Brain pericyte (primary cell): ENCODE data around the gene TRIM25.

Experiments
- DNase-seq: peaks from one replicate; pipeline ENCODE4 v3.0.0-alpha.2; 2012; ENCODE audit warnings: low read depth, low spot score

Gene TRIM25

DNA sequence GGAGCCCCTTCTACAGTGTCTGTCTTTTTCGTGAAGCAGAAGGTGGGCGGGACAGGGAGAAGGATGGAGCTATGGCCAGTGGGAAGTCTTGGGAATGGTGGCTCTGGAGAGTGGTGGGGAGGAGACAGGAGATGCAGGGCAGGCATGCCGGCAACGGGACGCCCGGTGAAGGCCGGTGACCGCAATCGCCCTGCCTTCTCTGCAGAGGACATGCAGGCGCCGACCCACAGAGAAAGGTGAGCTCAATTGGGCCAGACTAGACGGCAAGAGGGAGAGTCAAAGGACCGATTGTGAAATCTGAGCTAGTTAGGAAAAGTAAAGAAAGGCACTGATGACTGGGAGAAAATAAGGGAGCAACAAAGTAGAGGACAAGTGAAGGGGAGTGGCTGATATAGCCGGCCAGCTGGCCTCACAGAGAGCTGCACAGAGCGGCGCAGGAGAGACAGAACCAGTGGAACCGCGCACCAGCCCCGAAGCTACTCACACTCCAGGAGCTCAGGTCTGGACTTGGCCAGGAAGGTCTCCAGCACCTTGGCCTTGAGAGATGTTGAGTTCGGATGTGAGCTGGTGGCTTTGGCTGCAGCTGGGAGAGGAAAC is 18.9 kb downstream of the TRIM25 start:
- DNase-seq = no peak

DNA sequence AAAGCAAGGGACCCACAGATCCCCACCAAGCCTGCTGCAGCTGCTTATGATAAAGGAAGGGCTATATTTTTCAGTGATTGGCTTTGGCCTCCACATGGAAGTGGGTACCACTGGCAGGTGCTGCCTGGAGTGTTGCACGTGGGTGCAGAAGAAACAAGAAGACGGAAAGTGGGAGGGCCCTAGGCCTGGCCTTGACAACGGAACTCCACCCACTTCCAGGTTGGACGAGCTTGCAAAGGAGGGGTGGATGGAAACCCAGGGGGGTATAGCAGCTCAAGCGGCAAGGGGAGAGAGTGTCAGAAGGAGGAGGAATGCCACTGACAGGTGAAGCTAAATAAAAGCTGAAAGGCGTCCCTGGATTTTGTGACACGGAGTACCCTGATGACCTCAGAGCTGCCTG is 20.3 kb downstream of the TRIM25 start:
- no peak for DNase-seq

DNA sequence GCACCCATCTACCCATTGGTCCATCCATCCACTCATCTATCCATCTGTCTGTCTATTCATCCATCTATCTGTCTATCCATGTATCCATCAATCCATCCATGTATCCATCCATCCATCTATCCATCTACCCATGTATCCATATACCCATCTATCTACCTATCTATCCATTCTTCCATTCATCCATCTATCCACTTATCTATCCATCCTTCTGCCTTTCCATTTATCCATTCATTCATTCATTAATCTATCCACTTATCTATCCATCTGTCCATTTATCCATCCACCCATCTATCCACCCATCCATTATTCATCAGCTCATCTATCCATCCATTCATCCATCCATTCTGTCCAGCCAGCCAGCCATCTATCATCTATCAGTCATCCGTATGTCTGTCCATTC is 21.5 kb downstream of the TRIM25 start:
- no peak for DNase-seq

DNA sequence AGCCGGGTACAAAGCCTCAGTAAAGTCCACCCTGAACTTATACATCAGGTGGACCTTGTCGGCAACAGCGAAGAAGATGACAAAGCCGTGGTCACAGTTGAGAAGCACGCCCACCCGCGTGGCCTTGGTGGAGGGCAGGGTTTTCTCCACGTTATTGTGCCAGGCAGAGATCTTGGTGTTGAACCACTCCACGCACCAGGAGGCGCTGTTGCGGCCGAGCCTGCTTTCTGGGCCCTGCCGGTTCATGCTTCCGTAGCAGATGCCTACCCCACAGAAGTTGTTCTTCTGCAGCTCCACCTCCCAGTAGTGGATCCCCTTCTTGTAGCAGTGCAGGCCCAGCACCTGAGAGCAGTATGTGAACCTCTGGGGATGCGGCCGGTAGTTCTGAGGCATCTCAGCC is 22.1 kb downstream of the TRIM25 start:
- DNase-seq = no peak

DNA sequence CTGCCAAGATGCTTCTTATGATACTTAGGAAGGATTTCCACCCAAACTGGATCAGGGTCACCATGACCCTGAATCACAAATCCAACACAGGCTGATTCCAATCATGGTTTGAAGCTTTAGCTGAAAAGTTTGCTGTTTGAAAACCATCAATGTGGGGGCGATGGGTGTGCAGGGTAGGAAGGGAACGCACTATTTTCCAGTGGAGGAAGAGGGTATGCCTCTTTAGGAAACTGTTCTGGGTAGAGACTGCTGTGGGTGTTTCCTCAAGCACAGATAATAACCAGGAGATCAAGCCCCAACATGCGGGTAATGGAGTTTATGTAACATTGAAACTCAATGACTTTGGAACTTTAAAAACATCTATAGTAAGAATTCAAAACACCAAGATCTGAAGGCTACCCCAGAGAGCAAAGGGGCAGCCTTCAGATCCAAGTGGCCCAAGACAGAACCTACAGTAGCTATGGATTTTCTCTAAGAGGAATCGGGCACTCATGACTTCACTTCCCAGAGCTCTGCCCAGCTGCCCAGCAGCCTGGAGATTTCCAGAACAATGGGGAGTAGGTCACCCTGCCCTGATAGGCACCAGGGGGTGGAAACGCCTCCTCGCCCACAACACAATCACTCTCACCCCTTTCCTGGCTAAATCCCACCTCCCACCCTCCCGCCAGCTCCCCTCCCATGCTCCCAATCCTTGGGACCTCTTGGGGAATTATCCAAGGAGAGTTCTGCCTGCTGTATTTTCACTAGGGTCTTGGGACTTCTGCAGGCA is 22.8 kb downstream of the TRIM25 start:
- DNase-seq = no peak

DNA sequence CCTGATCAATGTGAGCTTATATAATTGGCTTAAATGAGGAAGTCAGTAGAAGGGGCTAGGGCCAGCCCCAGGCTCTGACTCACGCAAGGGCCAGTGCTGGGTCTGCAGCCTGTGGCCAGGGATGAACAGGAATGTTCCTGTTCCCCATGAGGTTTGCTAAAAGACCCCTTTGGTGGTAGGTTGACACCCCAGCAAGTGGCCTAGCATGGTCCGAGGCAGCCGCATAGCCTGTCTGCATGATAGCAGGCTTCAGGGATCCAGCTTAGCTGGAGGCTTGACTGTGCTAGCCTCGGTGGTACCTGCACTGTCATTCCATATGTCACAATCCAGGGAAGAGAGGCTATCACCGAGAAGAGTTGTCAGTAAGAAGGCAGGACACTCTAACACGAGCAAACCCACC is 23.5 kb downstream of the TRIM25 start:
- DNase-seq = no peak

DNA sequence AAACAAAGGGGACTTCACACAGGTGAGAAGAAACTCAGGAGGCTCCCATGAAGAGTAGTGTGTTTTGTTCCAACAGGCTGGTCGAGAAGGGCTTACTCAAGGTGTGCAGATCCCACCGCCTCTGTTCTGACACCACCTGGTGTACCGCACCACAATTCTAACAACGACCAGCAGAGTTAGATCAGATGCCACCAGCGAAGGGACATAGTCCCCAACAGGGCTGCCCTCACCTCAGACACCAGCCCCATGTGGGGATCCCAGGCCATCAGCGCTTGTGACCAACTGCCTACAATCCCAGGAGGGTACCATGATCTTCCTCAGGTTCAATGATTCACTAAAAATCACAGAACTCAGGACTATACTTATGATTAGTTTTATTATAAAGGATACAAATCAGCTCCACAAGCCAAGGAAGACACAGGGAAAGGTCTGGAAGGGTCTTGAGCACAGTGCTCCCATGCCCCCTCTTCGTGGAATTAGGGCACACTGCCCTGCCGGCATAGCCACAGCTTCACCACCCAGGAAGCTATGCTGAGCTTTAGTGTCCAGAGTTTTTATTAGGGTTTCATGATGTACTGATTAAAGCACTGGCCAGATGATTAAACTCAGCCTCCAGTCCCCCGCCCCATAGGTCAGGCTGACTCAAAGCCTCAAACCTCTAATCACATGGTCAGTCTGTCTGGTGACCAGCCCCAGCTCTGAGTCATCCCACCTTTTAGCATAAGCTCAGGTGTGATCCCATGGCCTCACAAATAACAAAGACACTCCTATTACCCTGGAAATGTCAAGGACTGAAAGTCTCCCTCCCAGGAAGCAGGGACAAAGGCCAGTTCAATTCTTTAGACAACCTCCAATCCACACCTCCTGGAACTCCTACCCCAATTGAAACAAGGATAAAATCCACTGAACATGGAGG is 26.0 kb downstream of the TRIM25 start:
- DNase-seq = no peak

DNA sequence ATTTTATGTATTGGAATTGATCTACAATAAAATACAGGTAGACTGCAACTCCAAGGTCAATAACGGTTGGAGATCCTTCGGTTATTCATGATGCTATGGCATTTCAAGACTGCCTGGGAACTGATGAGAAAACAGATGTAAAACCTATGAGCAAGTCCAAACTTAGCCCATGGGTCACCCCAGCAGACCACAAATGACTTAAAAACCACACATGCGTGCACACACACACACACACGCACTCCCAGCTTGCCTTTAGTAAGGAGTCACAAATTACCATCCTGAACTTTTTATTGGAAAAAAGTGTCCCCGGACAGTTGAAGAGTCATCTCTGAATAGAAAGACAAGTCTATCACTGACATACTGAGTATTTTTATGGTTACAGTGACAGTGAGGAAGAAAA is 26.7 kb downstream of the TRIM25 start:
- DNase-seq = no peak

DNA sequence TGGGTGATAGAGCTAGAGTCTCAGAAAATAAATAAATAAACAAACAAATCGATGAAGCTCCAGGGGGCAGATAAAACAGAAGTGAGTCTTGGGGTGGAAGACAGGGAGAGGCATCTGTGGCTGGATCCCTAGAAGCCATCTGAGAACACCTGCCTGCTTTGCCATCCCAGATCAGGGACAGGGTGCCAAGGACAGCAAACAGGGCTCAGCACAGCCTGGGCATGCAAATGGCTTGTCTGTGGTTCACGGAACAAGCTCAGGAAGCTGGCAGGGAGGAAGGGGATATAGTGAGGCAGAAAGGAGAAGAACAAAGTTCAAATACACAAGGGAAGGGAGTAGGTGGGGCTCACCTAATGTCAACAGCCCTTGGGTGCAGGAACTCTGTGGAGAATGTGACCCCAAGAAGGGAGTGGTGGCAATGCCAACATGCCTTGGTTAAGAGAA is 27.5 kb downstream of the TRIM25 start:
- DNase-seq = no peak

DNA sequence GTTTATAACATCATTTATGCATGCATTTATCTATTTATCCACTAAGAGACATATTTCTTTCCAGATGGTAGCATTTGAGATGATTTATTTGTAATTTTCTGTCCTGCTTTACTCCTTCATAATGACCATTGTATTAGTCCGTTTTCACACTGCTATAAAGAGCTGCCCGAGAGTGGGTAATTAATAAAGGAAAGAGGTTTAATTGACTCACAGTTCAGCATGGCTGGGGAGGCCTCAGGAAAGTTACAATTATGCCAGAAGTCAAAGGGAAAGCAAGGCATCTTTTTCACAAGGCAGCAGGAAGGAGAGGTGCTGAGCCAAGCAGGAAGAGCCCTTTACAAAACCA is 28.6 kb downstream of the TRIM25 start:
- DNase-seq = no peak

DNA sequence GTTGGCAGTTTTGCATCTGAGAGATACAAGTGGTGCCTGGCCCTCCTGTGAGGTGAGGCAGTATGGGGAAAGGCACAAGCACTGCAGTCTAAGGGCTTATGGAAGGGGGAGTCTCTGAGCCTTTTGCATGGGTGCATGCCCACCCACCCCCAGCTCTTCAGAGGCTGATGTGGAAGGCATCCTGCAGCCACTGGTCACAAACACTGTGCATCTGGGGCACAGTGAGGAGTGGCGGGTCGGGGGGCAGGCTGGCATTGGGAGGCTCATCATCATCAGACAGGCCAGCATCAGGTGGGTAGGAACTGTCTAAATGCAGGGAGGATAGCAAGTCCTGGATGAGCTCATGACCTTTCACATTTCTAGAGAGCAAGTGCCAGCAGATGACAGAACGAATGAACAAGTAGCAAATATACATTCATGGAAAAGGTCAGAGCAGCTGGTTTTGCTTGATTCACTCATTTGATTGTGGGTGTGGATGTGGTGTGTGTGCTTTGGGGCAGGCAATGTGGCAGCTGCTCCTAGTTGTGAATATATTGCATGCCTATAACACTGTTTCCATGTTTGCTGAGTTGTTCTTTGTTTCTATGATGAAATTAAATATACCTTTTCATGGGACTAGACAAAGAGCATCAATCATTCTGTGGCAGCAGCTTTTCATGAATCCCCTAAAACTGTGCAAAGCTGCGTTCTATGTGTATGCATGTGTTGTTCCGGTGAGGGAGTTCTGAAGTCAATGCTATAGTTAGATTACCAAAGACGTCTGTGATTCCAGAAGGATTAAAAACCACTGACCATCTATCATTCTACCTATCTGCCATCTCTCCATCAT is 29.2 kb downstream of the TRIM25 start:
- DNase-seq = no peak

DNA sequence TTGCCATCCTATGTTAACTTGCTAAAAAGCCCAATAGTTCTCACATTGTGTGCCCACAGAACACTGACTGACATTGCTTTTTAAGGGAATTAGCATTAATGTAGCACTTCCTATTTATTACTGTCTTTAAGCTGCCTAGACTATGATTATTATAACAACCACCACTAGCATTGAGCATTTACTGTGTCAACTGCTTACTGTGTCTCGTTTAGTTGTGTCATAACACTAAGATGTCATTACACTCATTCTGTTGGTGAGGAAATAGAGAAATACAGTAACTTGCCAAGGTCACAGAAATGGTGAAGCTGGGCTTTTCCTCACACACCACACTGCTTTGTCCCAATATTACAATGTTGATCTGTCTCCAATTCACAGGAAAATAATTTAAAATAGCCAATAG is 30.2 kb downstream of the TRIM25 start:
- DNase-seq = no peak

DNA sequence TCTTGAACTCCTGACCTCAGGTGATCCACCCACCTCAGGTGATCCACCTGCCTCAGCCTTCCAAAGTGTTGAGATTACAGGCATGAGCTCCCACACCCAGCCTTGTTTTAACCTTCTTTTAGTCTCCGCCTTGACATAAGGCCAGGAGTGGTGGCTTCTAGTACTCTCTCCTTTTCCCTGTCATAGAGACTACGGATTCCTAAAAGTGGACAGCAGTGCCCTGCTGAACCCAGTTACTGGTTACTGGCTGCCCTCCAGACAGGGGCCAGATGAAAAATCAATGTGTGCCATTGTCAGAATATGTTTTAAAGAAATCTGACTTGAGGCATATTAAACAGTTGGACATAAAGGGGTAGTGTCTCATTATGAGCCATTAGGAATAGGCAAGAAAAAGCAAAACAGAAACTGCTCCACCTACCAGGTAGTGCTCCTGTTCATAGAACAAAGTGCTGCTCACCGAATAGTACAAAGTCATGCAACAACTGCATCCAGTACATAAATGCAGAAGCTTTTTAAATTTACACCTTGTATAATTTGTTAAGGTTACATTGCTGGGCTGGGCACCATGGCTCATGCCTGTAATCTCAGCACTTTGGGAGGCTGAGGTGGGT is 32.1 kb downstream of the TRIM25 start:
- DNase-seq = no peak

DNA sequence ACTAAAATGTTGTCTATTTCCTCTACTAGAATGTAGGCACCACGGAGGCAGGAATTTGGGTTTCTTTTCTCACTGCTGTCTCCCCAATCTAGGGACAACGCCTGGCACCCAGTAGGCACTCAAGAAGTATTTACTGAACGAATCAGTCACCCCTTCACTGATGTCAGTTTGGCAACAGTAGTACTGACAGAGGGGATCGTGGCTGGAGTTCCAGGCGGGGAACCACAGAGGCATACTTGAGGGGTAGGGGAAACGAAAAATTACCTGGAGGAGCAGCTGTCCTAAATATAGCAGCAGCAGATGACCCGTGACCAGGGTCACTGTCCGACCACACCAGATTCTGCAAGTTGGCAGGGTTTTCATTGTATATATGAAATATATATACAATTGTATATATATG is 33.3 kb downstream of the TRIM25 start:
- DNase-seq = no peak

DNA sequence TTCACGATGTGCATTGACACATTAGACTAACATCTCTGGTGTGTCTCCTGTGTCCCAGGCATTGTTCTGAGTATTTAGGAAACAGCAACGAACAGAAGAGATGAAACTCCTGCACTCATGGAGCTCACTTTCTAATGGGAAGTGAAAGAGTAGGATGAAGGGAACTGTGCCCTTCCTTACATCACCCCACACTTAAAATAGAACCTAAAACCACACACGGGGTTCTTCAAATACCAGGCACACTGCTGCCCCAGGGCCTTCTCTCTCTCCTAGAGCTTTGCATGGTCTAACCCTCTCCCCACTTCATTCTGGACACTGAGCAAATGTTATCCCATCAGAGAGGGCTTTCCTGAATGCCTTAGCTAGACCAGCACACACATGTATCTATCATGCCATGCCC is 33.7 kb downstream of the TRIM25 start:
- DNase-seq = no peak

DNA sequence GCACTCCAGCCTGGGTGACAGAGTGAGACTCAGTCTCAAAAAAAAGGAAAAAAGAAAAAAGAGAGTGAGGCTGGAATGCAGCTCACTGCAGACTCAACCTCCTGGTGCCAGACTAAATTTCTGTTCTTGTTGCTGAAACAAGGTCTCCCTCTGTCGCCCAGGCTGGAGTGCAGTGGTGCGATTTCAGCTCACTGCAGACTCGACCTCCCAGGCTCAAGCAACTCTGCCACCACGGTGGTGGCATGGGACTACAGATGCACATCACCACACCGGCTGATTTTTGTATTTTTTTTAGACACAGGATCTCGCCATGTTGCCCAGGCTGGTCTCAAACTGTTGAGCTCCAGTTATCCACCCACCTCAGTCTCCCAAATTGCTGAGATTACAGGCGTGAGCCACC is 34.6 kb downstream of the TRIM25 start:
- no peak for DNase-seq

DNA sequence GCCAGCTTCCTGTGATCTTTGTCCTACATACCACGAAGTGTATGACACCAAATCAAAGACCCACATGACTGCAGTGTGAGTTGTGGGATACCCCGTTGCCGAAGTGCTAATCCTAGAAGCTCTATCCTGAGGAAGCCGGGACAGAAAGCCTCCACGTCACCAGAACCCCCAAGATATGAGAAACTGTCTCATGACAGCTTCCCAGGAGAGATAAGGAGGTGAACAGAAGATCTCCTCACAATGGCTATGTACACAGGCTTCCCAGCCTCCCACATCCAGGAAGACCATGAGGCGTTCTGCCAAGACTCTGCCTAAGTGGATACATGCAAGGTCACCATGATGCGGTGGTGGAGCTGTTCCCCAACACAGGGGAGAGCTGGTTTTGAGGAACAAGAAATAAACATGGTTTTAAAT is 37.1 kb downstream of the TRIM25 start:
- DNase-seq = no peak

DNA sequence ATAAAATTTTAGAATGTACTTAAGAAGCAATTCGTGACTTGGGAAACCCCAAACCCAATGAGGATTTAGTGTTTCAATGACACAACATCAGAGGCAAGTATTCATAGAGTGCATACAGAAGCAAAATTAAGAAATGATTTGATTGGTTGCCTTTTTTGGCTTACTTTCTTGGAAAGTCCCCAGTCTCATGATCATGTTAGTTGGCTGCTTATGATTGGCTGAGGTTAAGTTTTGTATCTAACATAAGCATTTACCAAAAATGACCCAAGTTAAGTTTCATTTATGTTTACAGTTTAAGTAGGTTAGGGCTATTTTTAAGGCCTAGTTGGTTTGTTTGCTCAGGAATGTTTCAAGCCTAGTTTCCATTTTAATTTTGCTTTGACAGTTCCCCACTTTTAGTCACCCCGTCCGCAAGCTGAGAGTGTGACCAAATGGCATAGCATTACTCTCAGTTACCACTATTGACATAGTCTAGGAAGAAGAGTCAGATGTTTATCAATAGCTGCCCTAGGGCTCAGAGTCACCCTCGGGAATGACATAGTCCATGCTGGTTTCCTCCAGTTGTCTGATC is 43.7 kb downstream of the TRIM25 start:
- no peak for DNase-seq

DNA sequence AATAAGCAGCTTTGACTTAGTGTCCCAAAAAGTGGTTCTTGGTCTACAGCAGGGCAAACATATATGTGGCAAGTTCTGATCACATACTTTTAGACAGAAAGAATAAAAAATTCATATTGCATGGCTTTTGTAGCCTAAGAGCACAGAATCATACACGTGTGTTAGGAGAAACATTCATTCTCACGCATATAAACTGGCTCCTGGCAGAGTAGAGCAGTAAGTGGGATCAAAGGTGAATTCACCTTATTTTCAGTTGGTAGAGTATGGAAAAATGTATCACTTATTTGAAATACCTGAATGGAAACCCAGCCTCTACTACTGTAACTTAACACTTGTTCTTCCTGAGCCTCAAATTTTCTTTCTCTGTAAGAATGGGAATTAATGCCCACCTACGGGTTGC is 45.1 kb downstream of the TRIM25 start:
- DNase-seq = no peak

DNA sequence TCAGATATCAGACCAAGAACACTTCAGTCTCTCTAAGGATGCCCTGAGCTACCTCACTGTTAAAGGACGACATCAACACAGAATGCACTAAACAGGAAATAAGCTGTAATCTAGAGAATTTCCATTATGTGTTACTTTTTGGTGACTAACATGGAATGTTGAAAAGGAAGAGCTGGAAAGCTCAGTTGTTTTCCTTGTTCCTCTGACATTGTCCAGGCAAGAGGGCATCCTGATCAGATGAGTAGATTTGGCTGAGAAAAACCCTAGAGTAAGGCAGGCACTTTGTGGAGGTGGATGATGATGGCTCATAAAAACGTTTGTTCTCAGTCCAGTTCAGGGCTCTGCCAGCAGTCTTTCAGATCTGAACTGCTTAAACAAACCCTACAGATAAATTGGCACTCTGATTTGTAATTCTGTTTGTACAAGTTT is 45.9 kb downstream of the TRIM25 start:
- DNase-seq = no peak

DNA sequence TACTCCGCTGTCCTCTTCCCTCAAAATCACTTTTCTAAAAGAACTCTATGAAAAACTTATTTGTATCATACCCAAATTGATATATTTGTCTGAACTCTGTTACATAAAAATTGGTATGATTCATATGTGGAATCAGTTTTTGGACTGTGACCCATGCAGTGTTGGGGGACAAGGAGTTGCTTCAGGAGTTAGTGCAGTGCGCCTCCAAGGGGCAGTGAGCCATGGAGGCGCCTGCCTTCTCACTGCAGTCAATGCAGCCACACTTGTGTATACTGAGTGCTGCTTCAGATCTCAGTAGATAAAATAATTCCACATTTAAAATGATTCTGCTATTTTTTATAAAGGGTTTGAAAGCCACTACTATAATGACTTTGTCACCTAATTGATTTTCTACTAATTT is 47.4 kb downstream of the TRIM25 start:
- no peak for DNase-seq
